Putamen (tissue), 1 donor: ENCODE results near the gene TECTB.

Experiments
- DNase-seq: peaks from one replicate; pipeline ENCODE4 v3.0.0-alpha.2; 2016; ENCODE audit warnings: low spot score

TECTB gene

DNA sequence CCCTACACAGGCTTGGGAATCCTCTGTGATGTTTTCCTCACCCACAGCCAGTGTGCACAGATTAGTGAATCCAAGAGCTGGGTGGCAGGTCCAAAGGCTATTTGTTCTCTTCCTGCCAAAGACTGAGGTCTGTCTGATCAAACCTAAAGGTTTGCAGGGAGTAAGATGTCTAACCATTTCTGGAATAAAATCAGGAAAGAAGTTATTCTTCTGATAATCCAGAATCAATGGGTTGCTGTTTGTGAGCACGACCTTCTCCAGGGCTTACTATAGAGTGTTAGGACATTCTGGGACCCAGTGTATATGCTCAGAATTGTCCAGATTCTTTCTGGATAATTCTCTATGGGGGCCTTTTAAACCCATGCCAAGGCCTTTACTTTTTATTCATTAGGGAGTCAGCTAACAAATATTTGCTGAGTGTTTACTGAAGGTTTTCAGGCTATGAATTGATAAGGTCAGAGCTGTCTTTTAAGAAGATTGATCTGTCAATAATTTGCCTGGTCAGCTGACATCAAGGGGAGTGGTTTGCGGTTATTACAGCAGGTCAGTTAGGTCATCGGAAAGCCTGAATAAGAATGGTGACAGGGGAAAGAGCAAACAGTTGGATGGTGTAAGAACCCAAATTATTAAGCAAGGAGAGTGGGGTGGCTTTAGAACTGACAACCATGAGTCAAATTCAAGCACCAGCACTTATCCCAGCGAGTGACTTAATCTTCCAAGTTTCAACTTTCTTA lies 7.5 kb upstream of the TECTB start:
- no peak for DNase-seq

- DNase-seq, result peak; percentile 17
Observed at GRCh38 chr10:112278871-112279270, 4.3 kb upstream of the TECTB start.

- no peak for DNase-seq
Observed at GRCh38 chr10:112279433-112279832, 3.8 kb upstream of the TECTB start.

DNA sequence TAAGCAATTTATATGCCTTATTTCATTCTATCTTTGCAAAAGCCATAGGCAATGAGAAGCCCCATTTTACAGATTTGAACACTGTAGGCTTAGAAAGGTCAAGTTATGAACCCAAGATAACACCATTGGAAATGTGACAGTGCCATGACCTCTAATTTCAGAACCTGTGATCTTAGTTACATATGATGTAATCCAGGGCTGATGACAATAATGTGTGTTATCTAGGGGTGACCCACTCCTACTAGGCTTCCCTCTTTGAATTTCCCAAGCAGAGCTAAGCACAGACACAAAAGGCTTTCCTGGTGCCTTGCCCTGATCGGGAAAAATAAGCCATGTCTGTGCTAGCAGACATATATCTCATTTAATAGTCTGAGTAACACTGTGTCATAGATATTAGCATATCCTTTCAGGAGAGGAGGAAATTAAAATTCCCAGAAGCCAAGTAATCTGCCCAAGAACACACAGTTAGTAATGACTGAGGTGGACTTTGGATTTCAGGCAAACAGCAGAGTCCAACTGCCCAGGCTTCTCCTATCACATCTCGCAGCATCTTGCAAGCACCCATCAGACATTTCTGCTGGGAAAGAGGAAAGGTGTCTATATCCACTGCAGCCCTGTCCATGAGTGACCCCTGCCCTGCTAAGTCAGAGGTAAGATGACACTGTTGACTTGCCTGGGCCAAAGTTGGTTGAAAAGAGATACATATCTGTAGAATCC lies 2.8 kb upstream of the TECTB start:
- DNase-seq, result no peak

DNA sequence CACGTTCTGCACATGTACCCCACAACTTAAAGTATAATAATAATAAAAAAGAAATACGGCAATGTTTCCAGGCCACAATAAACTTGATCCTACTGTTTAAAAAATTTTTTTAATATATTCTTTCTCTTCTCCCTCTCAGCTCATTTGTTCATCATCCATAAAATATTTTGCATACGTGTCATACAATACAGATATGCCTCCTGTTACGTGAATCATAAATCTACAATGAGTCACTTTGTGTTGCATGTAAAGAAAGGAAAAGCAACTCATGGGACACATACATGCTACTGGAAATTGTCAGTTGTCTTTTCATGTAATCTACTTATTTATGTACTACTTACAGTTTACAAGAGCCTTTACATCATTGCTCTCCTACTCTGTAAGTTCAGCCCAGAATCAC lies 1.1 kb upstream of the TECTB start:
- no peak for DNase-seq

- peak; percentile 57 for DNase-seq
Observed at GRCh38 chr10:112286837-112287818, 3.9 kb downstream of the TECTB start.

DNA sequence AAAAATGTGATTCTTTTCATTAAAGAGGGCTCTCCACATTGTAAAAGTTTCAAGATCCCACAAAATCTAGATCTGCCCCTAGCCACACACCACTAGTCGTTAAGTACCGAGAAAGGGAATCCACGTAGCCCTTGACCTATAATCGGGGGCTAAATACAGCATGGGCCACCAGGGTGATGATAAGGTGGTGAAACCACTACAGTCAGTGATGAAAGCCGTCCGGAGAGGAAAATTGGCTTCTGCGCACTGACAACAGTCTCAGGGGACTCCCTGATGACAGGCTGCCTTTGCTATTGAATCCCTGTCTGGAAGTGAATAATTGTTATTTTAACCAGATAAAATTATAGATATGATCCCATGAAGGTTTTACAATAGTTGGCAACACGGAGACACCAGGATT lies 4.6 kb downstream of the TECTB start:
- DNase-seq, result no peak

GRCh38 chr10:112288486-112288885 lies 5.3 kb downstream of the TECTB start:
- peak; percentile 65 for DNase-seq

DNA sequence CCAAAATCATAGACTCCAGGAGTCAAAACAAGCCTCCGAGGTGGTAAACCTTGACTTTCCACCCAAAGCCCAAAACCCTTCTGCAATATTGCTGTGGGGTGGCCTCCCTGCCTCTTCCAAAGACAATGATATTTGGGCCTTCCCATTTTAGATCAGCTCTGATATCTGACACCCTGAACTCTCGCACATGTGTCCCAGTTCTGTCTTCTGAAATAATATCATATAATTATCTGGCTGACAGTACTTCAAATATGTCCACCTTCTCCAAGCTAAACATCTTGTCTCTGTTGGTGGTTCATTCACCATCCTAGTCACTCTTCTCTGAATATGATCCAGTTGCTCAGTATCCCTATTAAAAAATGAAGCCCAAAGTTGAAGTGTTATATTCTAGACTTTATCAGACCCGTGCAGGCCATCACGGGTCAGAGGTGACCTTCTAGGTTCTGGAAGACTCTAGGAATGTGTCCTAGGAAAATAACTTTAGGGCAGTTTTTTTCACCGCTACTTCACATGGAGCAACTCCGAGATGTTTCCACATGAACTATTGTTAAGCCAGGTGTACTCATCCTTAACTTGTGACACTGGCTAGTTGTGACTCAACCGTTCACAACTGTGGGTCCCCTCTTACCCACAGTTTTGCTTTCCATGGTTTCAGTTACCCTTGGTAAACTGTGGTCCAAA lies 6.3 kb downstream of the TECTB start:
- no peak for DNase-seq

GRCh38 chr10:112290054-112290373 lies 6.8 kb downstream of the TECTB start:
- no peak for DNase-seq

GRCh38 chr10:112294169-112294568 lies 11.0 kb downstream of the TECTB start:
- no peak for DNase-seq

- DNase-seq, result no peak
Observed at GRCh38 chr10:112295853-112296830, 12.9 kb downstream of the TECTB start.

DNA sequence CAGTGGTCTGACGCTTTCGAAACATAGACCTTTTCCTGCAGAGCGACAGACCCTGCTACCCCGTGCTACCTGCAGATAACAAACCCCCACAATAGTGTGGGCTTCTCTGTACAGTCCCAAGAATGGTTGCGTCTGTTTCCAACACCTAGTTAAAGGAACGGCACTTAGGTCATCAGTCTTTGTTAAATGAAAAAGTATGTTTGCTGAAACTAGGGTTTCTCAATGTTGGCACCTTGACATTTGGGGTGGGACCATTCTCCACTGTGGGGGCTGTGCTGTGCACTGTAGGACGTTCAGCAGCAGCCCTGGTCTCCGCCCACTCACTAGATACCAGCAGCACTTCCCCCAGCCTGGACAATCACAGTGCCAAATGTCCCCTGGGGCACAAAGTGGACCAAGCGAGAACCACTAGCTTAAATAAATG lies 13.7 kb downstream of the TECTB start:
- DNase-seq, result no peak

DNA sequence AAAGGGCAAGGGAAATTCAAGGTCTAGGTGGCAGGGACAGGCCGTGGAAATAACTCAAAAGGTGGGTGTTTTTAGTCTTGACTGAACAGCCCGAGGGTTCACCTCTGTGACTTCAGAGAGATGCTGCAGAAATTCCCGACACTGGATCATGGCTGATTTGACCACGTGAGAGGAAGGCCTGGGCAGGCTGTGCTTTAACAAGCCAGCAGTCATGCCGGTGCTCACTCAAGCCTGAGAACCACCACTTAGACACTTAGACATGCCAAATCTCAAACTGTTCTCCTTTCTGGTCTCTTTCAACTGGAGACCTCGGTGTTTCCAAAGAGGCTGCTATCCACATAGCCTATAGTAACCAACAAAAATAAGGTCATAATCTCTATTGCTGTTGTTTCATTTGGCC lies 15.4 kb downstream of the TECTB start:
- no peak for DNase-seq

- no peak for DNase-seq
Observed at GRCh38 chr10:112299456-112299855, 16.3 kb downstream of the TECTB start.

- no peak for DNase-seq
Observed at GRCh38 chr10:112302335-112302734, 19.1 kb downstream of the TECTB start.

GRCh38 chr10:112303528-112303927 lies 20.3 kb downstream of the TECTB start:
- DNase-seq, result no peak

- no peak for DNase-seq
Observed at GRCh38 chr10:112304267-112304859, 21.2 kb downstream of the TECTB start.

DNA sequence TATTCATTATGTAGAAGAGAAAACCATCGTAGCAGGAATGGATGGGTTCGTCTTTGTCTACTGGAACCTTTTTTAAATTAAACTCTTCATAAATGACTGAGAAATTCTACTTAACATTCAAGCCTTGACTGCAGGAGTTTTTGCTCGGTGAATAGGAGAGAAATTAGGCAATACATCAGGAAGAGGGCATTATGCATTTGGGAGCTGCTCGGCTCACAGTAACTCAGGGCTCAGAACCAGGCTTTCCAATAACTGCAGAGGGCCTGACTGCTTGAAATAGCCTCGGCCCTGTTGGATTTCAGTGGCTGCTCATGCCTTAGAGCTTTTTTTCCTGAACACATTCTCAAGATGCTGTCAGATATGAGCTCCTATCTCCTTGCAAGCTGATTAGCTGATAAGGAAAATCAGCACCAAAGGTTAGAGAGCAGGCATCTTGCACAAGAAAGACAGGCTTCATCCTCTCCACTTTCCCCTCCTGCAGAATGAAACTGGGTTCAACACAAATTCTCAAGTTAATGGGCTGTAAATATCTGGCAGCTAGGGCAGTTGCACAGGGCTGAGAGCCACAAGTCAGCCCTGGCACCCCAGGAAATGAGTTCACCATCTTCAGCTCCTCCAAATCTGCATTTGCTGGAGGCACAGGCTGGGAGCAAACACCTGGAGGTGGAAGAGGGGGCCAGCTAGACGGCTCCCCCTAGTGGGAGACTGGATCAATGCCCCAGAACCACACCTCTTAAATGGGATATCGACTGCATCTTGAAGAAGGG lies 24.3 kb downstream of the TECTB start:
- DNase-seq, result peak; percentile 33

GRCh38 chr10:112308125-112308502 lies 24.9 kb downstream of the TECTB start:
- DNase-seq, result no peak
